Liver (tissue), 9 donors: ENCODE measurements around the gene DNAH2. TPM values are rescaled to one million over a fixed set of nuclear protein-coding genes. Genes with fewer than 3 reads are reported as not detected.

ENCODE experiments used
- DNase-seq: peaks from one replicate; pipeline ENCODE4 v3.0.0-alpha.2; 2017; ENCODE audit warnings: low spot score
- H3K27ac ChIP-seq, 2 donors: one replicate each; pipeline ENCODE4 v1.7.0; 2013; ENCODE audit warnings: inconsistent platforms in 2 of 2, low read length in 2 of 2, control low read depth in 1 of 2, low read depth in 1 of 2, mild to moderate bottlenecking in 1 of 2
- H3K27me3 ChIP-seq, 4 donors: one replicate each; pipeline versions ENCODE4 v1.6.1 to v1.7.0; 2013; ENCODE audit warnings: low read length in 3 of 4, inconsistent platforms in 1 of 4, mild to moderate bottlenecking in 1 of 4, moderate library complexity in 1 of 4; ENCODE audit not compliant: control insufficient read depth in 4 of 4, insufficient read depth in 4 of 4
- H3K36me3 ChIP-seq, 4 donors: one replicate each; pipeline versions ENCODE4 v1.6.1 to v1.7.0; 2013; ENCODE audit warnings: low read length in 3 of 4, mild to moderate bottlenecking in 3 of 4, low read depth in 1 of 4, moderate library complexity in 1 of 4; ENCODE audit not compliant: control insufficient read depth in 4 of 4, insufficient read depth in 3 of 4
- H3K4me1 ChIP-seq, 4 donors: one replicate each; pipeline versions ENCODE4 v1.6.1 to v1.7.0; 2013; ENCODE audit warnings: low read length in 3 of 4, mild to moderate bottlenecking in 3 of 4, moderate library complexity in 1 of 4; ENCODE audit not compliant: control insufficient read depth in 4 of 4, insufficient read depth in 4 of 4
- H3K4me3 ChIP-seq, 3 donors: one replicate each; pipeline versions ENCODE4 v1.6.1 to v1.7.0; 2013; ENCODE audit warnings: low read length in 3 of 3, control low read depth in 1 of 3, low read depth in 1 of 3, mild to moderate bottlenecking in 1 of 3
- H3K9ac ChIP-seq, 2 donors: one replicate each; pipeline ENCODE4 v1.7.0; 2013; ENCODE audit warnings: low read length in 2 of 2, mild to moderate bottlenecking in 2 of 2, moderate library complexity in 2 of 2, control low read depth in 1 of 2, low read depth in 1 of 2
- H3K9me3 ChIP-seq, 4 donors: one replicate each; pipeline versions ENCODE4 v1.6.1 to v1.7.0; 2013; ENCODE audit warnings: low read length in 3 of 4; ENCODE audit not compliant: control insufficient read depth in 4 of 4
- CTCF ChIP-seq: fragments of 150-350 bp; IDR thresholded peaks from 2 replicates; pipeline ENCODE4 v1.5.1; 2017; ENCODE audit warnings: improper control_type of control experiment, low read depth, low read length; ENCODE audit not compliant: missing input control
- EGR1 ChIP-seq, 2 donors: IDR thresholded peaks; 2 replicates each; pipeline ENCODE4 v1.6.1; 2016 to 2018; ENCODE audit warnings: antibody characterized with exemption in 2 of 2, low read depth in 2 of 2
- FOXA1 ChIP-seq: IDR thresholded peaks from 2 replicates; pipeline ENCODE4 v1.6.1; 2016; ENCODE audit warnings: antibody characterized with exemption
- FOXA2 ChIP-seq: IDR thresholded peaks from 2 replicates; pipeline ENCODE4 v1.6.1; 2016; ENCODE audit warnings: antibody characterized with exemption
- GABPA ChIP-seq, 2 donors: IDR thresholded peaks in 1 of 2; conservative IDR thresholded peaks in 1 of 2; 2 replicates each; pipeline ENCODE4 v1.6.1; 2016; ENCODE audit warnings: antibody characterized with exemption in 2 of 2, mild to moderate bottlenecking in 1 of 2, moderate library complexity in 1 of 2
- HNF4A ChIP-seq, 2 donors: conservative IDR thresholded peaks; 2 replicates each; pipeline ENCODE4 v1.6.1; 2016; ENCODE audit warnings: antibody characterized with exemption in 2 of 2, mild to moderate bottlenecking in 2 of 2
- HNF4G ChIP-seq: IDR thresholded peaks from 2 replicates; pipeline ENCODE4 v1.6.1; 2016; ENCODE audit warnings: antibody characterized with exemption
- JUND ChIP-seq, 2 donors: IDR thresholded peaks; 2 replicates each; pipeline ENCODE4 v1.6.1; 2016; ENCODE audit warnings: antibody characterized with exemption in 2 of 2
- MAX ChIP-seq: IDR thresholded peaks from 2 replicates; pipeline ENCODE4 v1.6.1; 2016; ENCODE audit warnings: antibody characterized with exemption
- NR2F2 ChIP-seq: IDR thresholded peaks from 2 replicates; pipeline ENCODE4 v1.6.1; 2016; ENCODE audit warnings: antibody characterized with exemption
- RAD21 ChIP-seq, 2 donors: IDR thresholded peaks; 2 replicates each; pipeline ENCODE4 v1.6.1; 2016; ENCODE audit warnings: antibody characterized with exemption in 2 of 2, mild to moderate bottlenecking in 2 of 2
- RXRA ChIP-seq, 2 donors: IDR thresholded peaks; 2 replicates each; pipeline ENCODE4 v1.6.1; 2017 to 2018; ENCODE audit warnings: antibody characterized with exemption in 2 of 2, mild to moderate bottlenecking in 1 of 2
- SP1 ChIP-seq: IDR thresholded peaks from 2 replicates; pipeline ENCODE4 v1.6.1; 2018; ENCODE audit warnings: antibody characterized with exemption, mild to moderate bottlenecking
- TAF1 ChIP-seq: conservative IDR thresholded peaks from 2 replicates; pipeline ENCODE4 v1.6.1; 2016; ENCODE audit warnings: antibody characterized with exemption, mild to moderate bottlenecking
- YY1 ChIP-seq: IDR thresholded peaks from 2 replicates; pipeline ENCODE4 v1.6.1; 2016; ENCODE audit warnings: antibody characterized with exemption, mild to moderate bottlenecking
- WGBS: extraction: QIAGEN DNeasy Blood & Tissue Kit; methylation state at CpG from one replicate; pipeline ENCODE4 v1.1.7; 2013; 5-methylcytosine and 5-hydroxymethylcytosine counted together
- polyA plus RNA-seq, 2 donors: library from polyadenylated mRNA; stranded (reverse) in 1 of 2; unstranded in 1 of 2; fragments of 200-250 nt in 1 of 2; fragments of >200 nt in 1 of 2; fragmentation: Nextera tagmentation in 1 of 2; extraction: Ambion mirVana in 1 of 2; gene quantifications; one replicate each; pipeline versions ENCODE4 v1.2.1 to v1.2.3, GENCODE V29; 2013 to 2015
- total RNA-seq, 2 donors: library from RNA; depleted of rRNA; stranded (reverse); fragments of >200 nt; gene quantifications; one replicate each; pipeline ENCODE4 v1.2.3, GENCODE V29; 2014
- TF ChIP-seq, protein P1 (sequence below): IDR thresholded peaks from 2 replicates; pipeline ENCODE4 v1.6.1; 2016; ENCODE audit warnings: antibody characterized with exemption, mild to moderate bottlenecking
- TF ChIP-seq, protein P2 (sequence below): IDR thresholded peaks from 2 replicates; pipeline ENCODE4 v1.6.1; 2016; ENCODE audit warnings: antibody characterized with exemption
- TF ChIP-seq, protein P3 (sequence below): IDR thresholded peaks from 2 replicates; pipeline ENCODE4 v1.6.1; 2016; ENCODE audit warnings: antibody characterized with exemption
- donor health status: healthy.
- donor health status: healthy.
- donor health status: healthy.
- donor health status: healthy.
- donor health status: healthy.

The DNAH2 gene
- total and polyA plus RNA-seq, 4 donors, result under 0.01 to 0.25 (median 0.05) TPM

DNA sequence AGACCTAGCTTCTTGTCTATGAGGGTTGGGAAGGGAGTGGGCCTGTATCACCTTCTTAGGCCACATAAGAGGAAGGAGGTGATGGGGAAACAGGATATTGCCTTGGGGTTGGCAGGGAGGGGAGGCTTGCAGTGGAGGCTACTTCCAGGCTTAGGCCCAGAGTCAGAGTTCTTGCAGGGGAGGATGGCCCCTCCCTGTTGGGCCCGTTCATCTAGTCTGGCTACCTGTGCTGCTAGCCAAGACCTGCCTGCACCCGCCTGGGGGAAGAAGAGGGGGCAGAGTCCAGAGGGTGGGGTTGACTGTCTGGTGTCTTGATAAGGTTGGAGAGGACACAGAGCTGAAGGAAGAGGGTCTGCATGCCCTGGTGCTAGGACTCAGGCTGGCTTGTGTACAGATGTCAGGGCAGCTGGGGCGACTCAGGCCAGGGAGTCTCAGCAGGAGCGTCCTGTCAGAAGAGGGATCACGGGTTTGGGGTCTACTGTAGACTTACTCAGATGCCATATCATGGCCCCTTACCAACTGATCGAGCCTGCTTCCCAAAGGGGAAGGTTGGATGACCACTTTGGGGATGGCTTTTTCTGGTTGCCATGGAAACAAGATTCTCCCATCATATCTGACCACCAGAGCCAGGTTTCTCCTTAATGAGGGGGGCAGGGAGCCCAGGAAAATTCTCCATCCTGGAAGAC, 121.8 kb downstream of the DNAH2 start:
- WGBS, result 64% methylated on average over 6 of the region's 6 CpGs

More for the DNA sequence above, 121.8 kb downstream of the DNAH2 start:
- H3K36me3 ChIP-seq, result no peaks in the 10 kb centered on the region
- H3K4me3 ChIP-seq, result no peak overlapping the region
- H3K9ac ChIP-seq, result peak overlapping the region in 1 of 2 donors; percentile 37
- TF ChIP-seq RAD21 (IDR thresholded peaks at IDR 0.05) (no peak), GABPA (IDR thresholded peaks at IDR 0.05 in 1 of 2, conservative IDR thresholded peaks at IDR 0.05 in 1 of 2) (no peak), HNF4A (conservative IDR thresholded peaks at IDR 0.05) (no peak), EGR1 (IDR thresholded peaks at IDR 0.05; ENCODE audit: low read depth in 2 of 2) (no peak), CTCF (no peak), TAF1 (no peak), NR2F2 (no peak), YY1 (no peak), SP1 (no peak), MAX (no peak), FOXA2 (no peak), RXRA (IDR thresholded peaks at IDR 0.05) (no peak), HNF4G (no peak), JUND (IDR thresholded peaks at IDR 0.05) (no peak), FOXA1 (no peak)
- TF ChIP-seq, protein P1, sequence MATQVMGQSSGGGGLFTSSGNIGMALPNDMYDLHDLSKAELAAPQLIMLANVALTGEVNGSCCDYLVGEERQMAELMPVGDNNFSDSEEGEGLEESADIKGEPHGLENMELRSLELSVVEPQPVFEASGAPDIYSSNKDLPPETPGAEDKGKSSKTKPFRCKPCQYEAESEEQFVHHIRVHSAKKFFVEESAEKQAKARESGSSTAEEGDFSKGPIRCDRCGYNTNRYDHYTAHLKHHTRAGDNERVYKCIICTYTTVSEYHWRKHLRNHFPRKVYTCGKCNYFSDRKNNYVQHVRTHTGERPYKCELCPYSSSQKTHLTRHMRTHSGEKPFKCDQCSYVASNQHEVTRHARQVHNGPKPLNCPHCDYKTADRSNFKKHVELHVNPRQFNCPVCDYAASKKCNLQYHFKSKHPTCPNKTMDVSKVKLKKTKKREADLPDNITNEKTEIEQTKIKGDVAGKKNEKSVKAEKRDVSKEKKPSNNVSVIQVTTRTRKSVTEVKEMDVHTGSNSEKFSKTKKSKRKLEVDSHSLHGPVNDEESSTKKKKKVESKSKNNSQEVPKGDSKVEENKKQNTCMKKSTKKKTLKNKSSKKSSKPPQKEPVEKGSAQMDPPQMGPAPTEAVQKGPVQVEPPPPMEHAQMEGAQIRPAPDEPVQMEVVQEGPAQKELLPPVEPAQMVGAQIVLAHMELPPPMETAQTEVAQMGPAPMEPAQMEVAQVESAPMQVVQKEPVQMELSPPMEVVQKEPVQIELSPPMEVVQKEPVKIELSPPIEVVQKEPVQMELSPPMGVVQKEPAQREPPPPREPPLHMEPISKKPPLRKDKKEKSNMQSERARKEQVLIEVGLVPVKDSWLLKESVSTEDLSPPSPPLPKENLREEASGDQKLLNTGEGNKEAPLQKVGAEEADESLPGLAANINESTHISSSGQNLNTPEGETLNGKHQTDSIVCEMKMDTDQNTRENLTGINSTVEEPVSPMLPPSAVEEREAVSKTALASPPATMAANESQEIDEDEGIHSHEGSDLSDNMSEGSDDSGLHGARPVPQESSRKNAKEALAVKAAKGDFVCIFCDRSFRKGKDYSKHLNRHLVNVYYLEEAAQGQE, result no peak
- TF ChIP-seq, protein P2, sequence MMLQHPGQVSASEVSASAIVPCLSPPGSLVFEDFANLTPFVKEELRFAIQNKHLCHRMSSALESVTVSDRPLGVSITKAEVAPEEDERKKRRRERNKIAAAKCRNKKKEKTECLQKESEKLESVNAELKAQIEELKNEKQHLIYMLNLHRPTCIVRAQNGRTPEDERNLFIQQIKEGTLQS, result no peak
- TF ChIP-seq, protein P3, sequence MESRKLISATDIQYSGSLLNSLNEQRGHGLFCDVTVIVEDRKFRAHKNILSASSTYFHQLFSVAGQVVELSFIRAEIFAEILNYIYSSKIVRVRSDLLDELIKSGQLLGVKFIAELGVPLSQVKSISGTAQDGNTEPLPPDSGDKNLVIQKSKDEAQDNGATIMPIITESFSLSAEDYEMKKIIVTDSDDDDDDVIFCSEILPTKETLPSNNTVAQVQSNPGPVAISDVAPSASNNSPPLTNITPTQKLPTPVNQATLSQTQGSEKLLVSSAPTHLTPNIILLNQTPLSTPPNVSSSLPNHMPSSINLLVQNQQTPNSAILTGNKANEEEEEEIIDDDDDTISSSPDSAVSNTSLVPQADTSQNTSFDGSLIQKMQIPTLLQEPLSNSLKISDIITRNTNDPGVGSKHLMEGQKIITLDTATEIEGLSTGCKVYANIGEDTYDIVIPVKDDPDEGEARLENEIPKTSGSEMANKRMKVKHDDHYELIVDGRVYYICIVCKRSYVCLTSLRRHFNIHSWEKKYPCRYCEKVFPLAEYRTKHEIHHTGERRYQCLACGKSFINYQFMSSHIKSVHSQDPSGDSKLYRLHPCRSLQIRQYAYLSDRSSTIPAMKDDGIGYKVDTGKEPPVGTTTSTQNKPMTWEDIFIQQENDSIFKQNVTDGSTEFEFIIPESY, result no peak
- H3K9me3 ChIP-seq, result no peaks in the 10 kb centered on the region
- H3K27ac ChIP-seq, result peak overlapping the region; percentile 77 to 99
- peaks cover 3 to 63% (median 42%) of the 10 kb centered on the region in 4 donors for H3K4me1 ChIP-seq
- DNase-seq, result no peak
- no peaks in the 10 kb centered on the region for H3K27me3 ChIP-seq
